Measurements from ENCODE around the gene PGAP3.

- TF ChIP-seq POLR2A (IDR thresholded peaks at IDR 0.05; ENCODE audit: low read depth, low read length), result no peak
- TF ChIP-seq RAD21 (IDR thresholded peaks at IDR 0.05; ENCODE audit: low read length), result no peak
- TF ChIP-seq CTCF (conservative IDR thresholded peaks at IDR 0.05; ENCODE audit: low read depth, low read length), result no peak
These were observed 48.0 kb downstream of the PGAP3 start for GRCh38 chr17:39639566-39640458.

Measured in IMR-90 (cell line).